ENCODE data around the gene IGF1. TPM values are rescaled to one million over a fixed set of nuclear protein-coding genes. Genes with fewer than 3 reads are reported as not detected.
A peak's percentile ranks its signal among the peaks of the same experiment; 100 is the strongest.

IGF1 gene
- total RNA-seq, 2 donors from 2014 or later: 61.6 to 75.9 TPM

GRCh38 chr12:102501773-102502172 is 21.4 kb upstream of the IGF1 start:
- DNase-seq (no peak), ATAC-seq (no peak)
- intact Hi-C loops (cut with DNase I): no loop called here

GRCh38 chr12:102498471-102498870 is 18.1 kb upstream of the IGF1 start:
- intact Hi-C loops (cut with DNase I): no loop called here
- ATAC-seq: peak; percentile 34 to 76
- DNase-seq: no peak

GRCh38 chr12:102497743-102498142 is 17.4 kb upstream of the IGF1 start:
- DNase-seq (no peak), ATAC-seq (no peak)
- intact Hi-C loops (cut with DNase I): no loop called here

GRCh38 chr12:102496591-102496990 is 16.2 kb upstream of the IGF1 start:
- DNase-seq (no peak), ATAC-seq (no peak)
- intact Hi-C loops (cut with DNase I): no loop called here

GRCh38 chr12:102487226-102487625 is 6.9 kb upstream of the IGF1 start:
- intact Hi-C loops (cut with DNase I): loop anchor here (10.0 kb wide), 2 partner anchors 142 to 312 kb away; no protein-coding TSS in a partner anchor
- no peak for ATAC-seq
- DNase-seq: no peak

GRCh38 chr12:102486153-102486552 is 5.8 kb upstream of the IGF1 start:
- DNase-seq (no peak), ATAC-seq (no peak)
- intact Hi-C loops (cut with DNase I): loop anchor here (10.0 kb wide), 2 partner anchors 141 to 311 kb away; no protein-coding TSS in a partner anchor

GRCh38 chr12:102484428-102484958 is 4.1 kb upstream of the IGF1 start:
- ATAC-seq (peak; percentile 44 to 75), DNase-seq (peak; percentile 63)
- intact Hi-C loops (cut with DNase I): loop anchor here (2.0 to 10.0 kb wide), 4 partner anchors 140 to 547 kb away; no protein-coding TSS in a partner anchor

- ATAC-seq: peak in 1 of 2 donors; percentile 18
- intact Hi-C loops (cut with DNase I): loop anchor here (2.0 to 10.0 kb wide), 4 partner anchors 139 to 547 kb away; no protein-coding TSS in a partner anchor
- DNase-seq: no peak
These were observed 3.7 kb upstream of the IGF1 start for GRCh38 chr12:102484017-102484416.

- intact Hi-C loops (cut with DNase I): loop anchor here (5.0 to 10.0 kb wide), 3 partner anchors 139 to 546 kb away; no protein-coding TSS in a partner anchor
These were observed 3.1 kb upstream of the IGF1 start for GRCh38 chr12:102483466-102483865.

GRCh38 chr12:102481705-102482425 is 1.5 kb upstream of the IGF1 start:
- intact Hi-C loops (cut with DNase I): loop anchor here (5.0 to 10.0 kb wide), 3 partner anchors 137 to 545 kb away; no protein-coding TSS in a partner anchor
- ATAC-seq (no peak), DNase-seq (no peak)

More at GRCh38 chr12:102483466-102483865, 3.1 kb upstream of the IGF1 start:
- DNase-seq: no peak
- ATAC-seq: no peak

- intact Hi-C loops (cut with DNase I): loop anchor here (5.0 to 10.0 kb wide), 3 partner anchors 135 to 543 kb away; no protein-coding TSS in a partner anchor
- no peak for DNase-seq
- no peak for ATAC-seq
These were observed 424 bp downstream of the IGF1 start for GRCh38 chr12:102479939-102480338.

GRCh38 chr12:102479099-102479885 is 1.1 kb downstream of the IGF1 start:
- intact Hi-C loops (cut with DNase I): no loop called here
- DNase-seq (no peak), ATAC-seq (peak in 1 of 2 donors; percentile 3)

GRCh38 chr12:102478405-102479098 is 1.8 kb downstream of the IGF1 start:
- DNase-seq: no peak
- no peak for ATAC-seq
- intact Hi-C loops (cut with DNase I): no loop called here

GRCh38 chr12:102475355-102475754 is 5.0 kb downstream of the IGF1 start:
- peak in 1 of 2 donors; percentile 35 for ATAC-seq
- DNase-seq: no peak
- intact Hi-C loops (cut with DNase I): no loop called here

GRCh38 chr12:102474438-102475064 is 5.8 kb downstream of the IGF1 start:
- no peak for DNase-seq
- intact Hi-C loops (cut with DNase I): no loop called here
- ATAC-seq: peak in 1 of 2 donors; percentile 93

- DNase-seq (no peak), ATAC-seq (no peak)
- intact Hi-C loops (cut with DNase I): no loop called here
These were observed 7.9 kb downstream of the IGF1 start for GRCh38 chr12:102472496-102472895.

GRCh38 chr12:102471556-102471955 is 8.8 kb downstream of the IGF1 start:
- no peak for DNase-seq
- intact Hi-C loops (cut with DNase I): no loop called here
- no peak for ATAC-seq

- intact Hi-C loops (cut with DNase I): no loop called here
- ATAC-seq: no peak
- DNase-seq: no peak
These were observed 9.4 kb downstream of the IGF1 start for GRCh38 chr12:102470945-102471344.

Data from left cardiac atrium (tissue), 4 donors.